ENCODE measurements around the gene PLCH1.

Gene PLCH1

GRCh38 chr3:155519078-155519477 is 225.8 kb downstream of the PLCH1 start:
- no peak for DNase-seq

GRCh38 chr3:155517903-155518302 is 227.0 kb downstream of the PLCH1 start:
- no peak for DNase-seq

- DNase-seq = no peak
These were observed 228.4 kb downstream of the PLCH1 start for GRCh38 chr3:155516439-155516838.

- no peak for DNase-seq
These were observed 232.0 kb downstream of the PLCH1 start for GRCh38 chr3:155512867-155513261.

- no peak for DNase-seq
These were observed 232.6 kb downstream of the PLCH1 start for GRCh38 chr3:155512175-155512866.

- no peak for DNase-seq
These were observed 240.2 kb downstream of the PLCH1 start for GRCh38 chr3:155504682-155505081.

- no peak for DNase-seq
These were observed 242.2 kb downstream of the PLCH1 start for GRCh38 chr3:155502630-155503029.

- DNase-seq = no peak
These were observed 244.6 kb downstream of the PLCH1 start for GRCh38 chr3:155500194-155500818.

GRCh38 chr3:155497930-155498647 is 246.8 kb downstream of the PLCH1 start:
- DNase-seq = no peak

- no peak for DNase-seq
These were observed 248.7 kb downstream of the PLCH1 start for GRCh38 chr3:155496206-155496605.

- DNase-seq = no peak
These were observed 249.5 kb downstream of the PLCH1 start for GRCh38 chr3:155495387-155495786.

GRCh38 chr3:155494332-155494731 is 250.5 kb downstream of the PLCH1 start:
- DNase-seq = no peak

- no peak for DNase-seq
These were observed 252.0 kb downstream of the PLCH1 start for GRCh38 chr3:155492841-155493240.

- DNase-seq = no peak
These were observed 253.2 kb downstream of the PLCH1 start for GRCh38 chr3:155491696-155492095.

GRCh38 chr3:155488671-155489070 is 256.2 kb downstream of the PLCH1 start:
- DNase-seq = no peak

- no peak for DNase-seq
These were observed 259.0 kb downstream of the PLCH1 start for GRCh38 chr3:155485897-155486296.

- no peak for DNase-seq
These were observed 263.3 kb downstream of the PLCH1 start for GRCh38 chr3:155481591-155481990.

GRCh38 chr3:155481089-155481488 is 263.8 kb downstream of the PLCH1 start:
- no peak for DNase-seq

- DNase-seq = no peak
These were observed 279.2 kb downstream of the PLCH1 start for GRCh38 chr3:155465664-155466063.

- no peak for DNase-seq
These were observed 282.2 kb downstream of the PLCH1 start for GRCh38 chr3:155462672-155463071.

- DNase-seq = no peak
These were observed 287.3 kb downstream of the PLCH1 start for GRCh38 chr3:155457591-155457990.

GRCh38 chr3:155455765-155456164 is 289.1 kb downstream of the PLCH1 start:
- no peak for DNase-seq

GRCh38 chr3:155453512-155453911 is 291.4 kb downstream of the PLCH1 start:
- DNase-seq = no peak

GRCh38 chr3:155449613-155450267 is 295.1 kb downstream of the PLCH1 start:
- DNase-seq = no peak

Data from CD4-positive, alpha-beta T cell treated with Interleukin-15 for 1 hour (primary cell).